PC-9 (cell line): Measurements from ENCODE around the gene MDH2. TPM values are rescaled to one million over a fixed set of nuclear protein-coding genes. Genes with fewer than 3 reads are reported as not detected.

Experiments
- BruUV-seq: library from RNA; stranded (reverse); fragments of 400-500 nt; replicated peaks from 2 replicates; lab custom pipeline; 2021; lab: Mats Ljungman, UMichigan
- CTCF ChIA-PET: fragments of 300-600 bp; sonication (Branson Sonifier 250); formaldehyde crosslinking; loops from one replicate; lab custom pipeline; 2022; ENCODE audit warnings: antibody characterized with exemption; lab: Charles Lee
- POLR2A ChIA-PET: fragments of 300-600 bp; sonication (Branson Sonifier 250); formaldehyde crosslinking; loops from one replicate; lab custom pipeline; 2022; ENCODE audit warnings: antibody characterized with exemption; ENCODE audit not compliant: unreplicated experiment; lab: Charles Lee
- DNase-seq, 2 experiments: peaks; one replicate each; pipeline versions ENCODE4 v3.0.0 to v3.0.0-alpha.2; 2015 to 2022; ENCODE audit warnings: mixed read lengths in 1 of 2
- H2AFZ ChIP-seq: fragments of 200-600 bp; sonication (generic); 2 replicates; pipeline ENCODE4 v1.8.1; 2017; ENCODE audit warnings: antibody characterized with exemption
- H3F3A ChIP-seq: fragments of 200-600 bp; sonication (generic); 2 replicates; pipeline ENCODE4 v1.8.1; 2017; ENCODE audit warnings: antibody characterized with exemption, mild to moderate bottlenecking, low read depth; ENCODE audit not compliant: insufficient read depth
- H3K27ac ChIP-seq: fragments of 200-600 bp; sonication (generic); 2 replicates; pipeline ENCODE4 v1.6.1; 2016; ENCODE audit warnings: mixed run types
- H3K27me3 ChIP-seq: fragments of 200-600 bp; sonication (generic); 2 replicates; pipeline ENCODE4 v1.6.1; 2016; ENCODE audit warnings: low read depth, mixed run types; ENCODE audit not compliant: insufficient read depth
- H3K36me3 ChIP-seq: fragments of 200-600 bp; sonication (generic); 2 replicates; pipeline ENCODE4 v1.6.1; 2016; ENCODE audit warnings: low read depth, mixed run types
- H3K4me1 ChIP-seq: fragments of 200-600 bp; sonication (generic); replicated peaks from 2 replicates; pipeline ENCODE4 v1.6.1; 2016; ENCODE audit warnings: mixed run types; ENCODE audit not compliant: insufficient read depth
- H3K4me2 ChIP-seq: fragments of 200-600 bp; sonication (generic); 2 replicates; pipeline ENCODE4 v1.6.1; 2017; ENCODE audit warnings: mixed run types
- H3K4me3 ChIP-seq: fragments of 200-600 bp; sonication (generic); 2 replicates; pipeline ENCODE4 v1.6.1; 2016; ENCODE audit warnings: mixed run types
- H3K79me2 ChIP-seq: fragments of 200-600 bp; sonication (generic); 2 replicates; pipeline ENCODE4 v1.6.1; 2017; ENCODE audit warnings: low read depth, mixed run types
- H3K9me2 ChIP-seq: fragments of 200-600 bp; sonication (generic); 2 replicates; pipeline ENCODE4 v1.8.1; 2017; ENCODE audit warnings: mild to moderate bottlenecking; ENCODE audit not compliant: insufficient read depth
- H3K9me3 ChIP-seq: fragments of 200-600 bp; sonication (generic); 2 replicates; pipeline ENCODE4 v1.8.1; 2016; ENCODE audit warnings: low read depth; ENCODE audit not compliant: insufficient read depth
- H4K20me1 ChIP-seq: fragments of 200-600 bp; sonication (generic); 2 replicates; pipeline ENCODE4 v1.8.1; 2017; ENCODE audit not compliant: insufficient read depth
- EZH2 ChIP-seq: fragments of 200-600 bp; sonication (generic); IDR thresholded peaks from 2 replicates; pipeline ENCODE4 v1.8.0; 2017; ENCODE audit warnings: antibody characterized with exemption, low read depth
- intact Hi-C: fragments of 100-400 bp; cut with micrococcal nuclease; formaldehyde crosslinking; loops from one replicate; pipeline ENCODE4 v1.10.0; 2022; ENCODE audit not compliant: unreplicated experiment
- total RNA-seq: library from RNA; stranded (reverse); gene quantifications from 2 replicates; pipeline ENCODE4 v1.2.3, GENCODE V29; 2021
- TF ChIP-seq, protein P1 (sequence below): fragments of 200-600 bp; sonication (generic); conservative IDR thresholded peaks from 2 replicates; pipeline ENCODE4 v1.6.1; 2017; ENCODE audit warnings: mixed run types, antibody characterized with exemption, mild to moderate bottlenecking, moderate library complexity

Gene MDH2
- total RNA-seq, 1 experiment from 2014 or later = 328 TPM

DNA sequence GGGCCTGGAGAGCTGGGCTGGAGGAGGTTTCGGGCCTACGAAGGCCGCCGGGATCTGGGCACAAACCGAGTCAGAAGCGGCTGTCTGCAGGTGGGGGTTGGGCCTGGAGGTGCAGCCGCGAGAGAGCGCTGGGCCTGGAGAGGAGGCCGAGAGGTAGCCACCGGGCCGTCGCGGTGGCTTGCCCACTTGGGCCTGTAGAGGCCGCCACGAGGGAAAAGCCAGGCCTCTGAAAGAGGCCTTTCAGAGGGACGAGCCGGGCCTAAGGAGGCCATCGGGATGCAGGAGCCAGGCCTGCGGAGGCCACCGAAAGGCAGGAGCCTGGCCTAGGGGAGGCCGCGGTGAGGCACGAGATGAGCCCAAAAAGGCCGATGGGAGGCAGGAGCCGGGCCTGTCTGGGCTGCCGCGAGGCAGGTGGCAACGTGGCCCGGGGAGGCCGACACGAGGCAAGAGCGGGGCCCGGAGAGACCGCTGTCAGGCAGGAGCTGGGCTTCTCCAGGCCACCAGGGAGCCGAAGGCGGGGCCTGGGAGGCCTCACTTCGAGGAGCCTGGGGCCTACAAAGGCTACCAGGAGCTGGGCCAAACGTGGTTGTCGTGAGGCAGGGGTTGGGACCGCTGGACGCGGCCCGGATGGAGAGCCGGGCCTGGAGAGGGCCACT lies 25.6 kb downstream of the MDH2 start:
- POLR2A ChIA-PET = no interaction called here
- H3K4me3 ChIP-seq = no peak overlapping the region
- H3K36me3 ChIP-seq = no peaks in the 10 kb centered on the region
- DNase-seq = no peak
- H3K9me2 ChIP-seq = no peaks in the 10 kb centered on the region
- no TSS peak for BruUV-seq
- no peak overlapping the region for H2AFZ ChIP-seq
- no peaks in the 10 kb centered on the region for H3K9me3 ChIP-seq
- H3K79me2 ChIP-seq = no peaks in the 10 kb centered on the region
- no peak overlapping the region for H3K4me2 ChIP-seq
- intact Hi-C loops = no loop called here
- CTCF ChIA-PET = no interaction called here
- H3K27ac ChIP-seq = no peak overlapping the region
- H3F3A ChIP-seq = peaks cover 17% of the 10 kb centered on the region
- H3K4me1 ChIP-seq = peaks cover 28% of the 10 kb centered on the region
- no peaks in the 10 kb centered on the region for H4K20me1 ChIP-seq
- H3K27me3 ChIP-seq = no peaks in the 10 kb centered on the region
- no peak for TF ChIP-seq EZH2

DNA sequence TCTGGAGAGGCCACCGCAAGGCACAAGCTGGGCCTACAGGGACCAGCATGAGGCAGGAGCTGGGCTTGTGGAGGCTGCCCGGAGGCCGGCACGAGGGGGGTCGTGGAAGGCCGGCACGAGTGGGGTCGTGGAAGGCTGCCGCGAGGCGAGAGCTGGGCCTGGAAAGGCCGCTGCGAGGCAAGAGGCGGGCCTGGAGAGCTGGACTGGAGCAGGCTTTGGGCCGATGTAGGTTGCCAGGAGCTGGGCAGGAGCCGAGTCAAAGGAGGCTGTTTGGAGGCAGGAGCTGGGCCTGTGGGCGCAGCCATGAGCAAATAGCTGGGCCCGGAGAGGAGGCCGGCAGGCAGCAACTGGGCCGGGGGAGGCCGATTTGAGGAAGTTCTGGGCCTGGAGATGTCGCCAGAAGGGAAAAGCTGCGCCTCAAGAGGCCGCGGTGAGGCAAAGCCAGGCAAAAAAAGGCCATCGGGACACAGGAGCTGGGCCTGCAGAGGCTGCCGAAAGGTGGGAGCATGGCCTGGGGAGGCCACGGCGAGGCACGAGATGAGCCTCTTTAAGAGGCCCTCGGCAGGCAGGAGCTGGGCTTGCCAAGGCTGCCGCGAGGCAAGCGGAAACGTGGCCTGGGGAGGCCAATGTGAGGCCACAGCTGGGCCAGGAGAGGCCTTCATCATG lies 26.5 kb downstream of the MDH2 start:
- Histone ChIP-seq H3K9me3 (no peaks in the 10 kb centered on the region), H3F3A (peaks cover 10% of the 10 kb centered on the region; the same call in 1 of the 2 replicates), H2AFZ (no peak overlapping the region), H3K9me2 (no peaks in the 10 kb centered on the region), H3K79me2 (no peaks in the 10 kb centered on the region), H3K4me3 (no peak overlapping the region), H3K36me3 (no peaks in the 10 kb centered on the region), H3K27me3 (no peaks in the 10 kb centered on the region), H3K27ac (no peak overlapping the region), H3K4me2 (no peak overlapping the region), H3K4me1 (peaks cover 22% of the 10 kb centered on the region), H4K20me1 (no peaks in the 10 kb centered on the region)
- ChIA-PET CTCF (no interaction called here), POLR2A (no interaction called here)
- no peak for TF ChIP-seq EZH2
- TF ChIP-seq, protein P1, sequence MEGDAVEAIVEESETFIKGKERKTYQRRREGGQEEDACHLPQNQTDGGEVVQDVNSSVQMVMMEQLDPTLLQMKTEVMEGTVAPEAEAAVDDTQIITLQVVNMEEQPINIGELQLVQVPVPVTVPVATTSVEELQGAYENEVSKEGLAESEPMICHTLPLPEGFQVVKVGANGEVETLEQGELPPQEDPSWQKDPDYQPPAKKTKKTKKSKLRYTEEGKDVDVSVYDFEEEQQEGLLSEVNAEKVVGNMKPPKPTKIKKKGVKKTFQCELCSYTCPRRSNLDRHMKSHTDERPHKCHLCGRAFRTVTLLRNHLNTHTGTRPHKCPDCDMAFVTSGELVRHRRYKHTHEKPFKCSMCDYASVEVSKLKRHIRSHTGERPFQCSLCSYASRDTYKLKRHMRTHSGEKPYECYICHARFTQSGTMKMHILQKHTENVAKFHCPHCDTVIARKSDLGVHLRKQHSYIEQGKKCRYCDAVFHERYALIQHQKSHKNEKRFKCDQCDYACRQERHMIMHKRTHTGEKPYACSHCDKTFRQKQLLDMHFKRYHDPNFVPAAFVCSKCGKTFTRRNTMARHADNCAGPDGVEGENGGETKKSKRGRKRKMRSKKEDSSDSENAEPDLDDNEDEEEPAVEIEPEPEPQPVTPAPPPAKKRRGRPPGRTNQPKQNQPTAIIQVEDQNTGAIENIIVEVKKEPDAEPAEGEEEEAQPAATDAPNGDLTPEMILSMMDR = no peak
- BruUV-seq = no TSS peak
- intact Hi-C loops = no loop called here
- DNase-seq = no peak

DNA sequence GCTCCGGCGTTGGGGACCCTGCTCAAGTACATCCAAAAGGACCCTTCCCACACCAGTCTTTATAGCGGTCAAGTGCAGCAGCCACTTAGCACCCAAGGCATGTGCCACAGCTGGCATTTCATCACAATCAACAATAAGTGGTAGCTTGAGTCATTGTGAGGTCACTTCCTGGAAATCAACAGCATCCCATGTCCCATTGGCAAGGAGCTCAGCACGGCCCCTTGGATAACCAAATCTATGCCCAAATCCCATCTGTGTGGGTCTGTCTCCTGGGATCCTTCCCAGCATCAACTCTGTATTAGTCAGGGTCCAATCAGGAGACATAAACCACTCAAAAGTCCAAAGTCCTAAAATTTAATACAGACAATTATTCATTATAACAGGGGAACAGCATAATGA lies 27.1 kb downstream of the MDH2 start:
- H3K27me3 ChIP-seq = no peaks in the 10 kb centered on the region
- BruUV-seq = no TSS peak
- TF ChIP-seq EZH2 = no peak
- TF ChIP-seq, protein P1 = no peak
- H3K9me3 ChIP-seq = no peaks in the 10 kb centered on the region
- intact Hi-C loops = no loop called here
- no peak overlapping the region for H2AFZ ChIP-seq
- H3K79me2 ChIP-seq = no peaks in the 10 kb centered on the region
- no peak for DNase-seq
- H3K27ac ChIP-seq = peak overlapping the region; percentile 16; the same call in 1 of the 2 replicates
- H3K4me3 ChIP-seq = no peak overlapping the region
- ChIA-PET POLR2A (no interaction called here), CTCF (no interaction called here)
- no peak overlapping the region for H3K4me2 ChIP-seq
- no peaks in the 10 kb centered on the region for H4K20me1 ChIP-seq
- H3K9me2 ChIP-seq = no peaks in the 10 kb centered on the region
- H3K36me3 ChIP-seq = no peaks in the 10 kb centered on the region
- peaks cover 17% of the 10 kb centered on the region; the same call in 1 of the 2 replicates for H3K4me1 ChIP-seq
- H3F3A ChIP-seq = peaks cover 10% of the 10 kb centered on the region; the same call in 1 of the 2 replicates
